DMS53 treated with DMSO at 0.1 percent for 48 hours (cell line): ENCODE data around the gene C12orf43.

ENCODE experiments used
- DNase-seq: peaks from one replicate; lab custom pipeline; 2025; ENCODE audit not compliant: unreplicated experiment; lab: John Stamatoyannopoulos, UW

The C12orf43 gene

DNA sequence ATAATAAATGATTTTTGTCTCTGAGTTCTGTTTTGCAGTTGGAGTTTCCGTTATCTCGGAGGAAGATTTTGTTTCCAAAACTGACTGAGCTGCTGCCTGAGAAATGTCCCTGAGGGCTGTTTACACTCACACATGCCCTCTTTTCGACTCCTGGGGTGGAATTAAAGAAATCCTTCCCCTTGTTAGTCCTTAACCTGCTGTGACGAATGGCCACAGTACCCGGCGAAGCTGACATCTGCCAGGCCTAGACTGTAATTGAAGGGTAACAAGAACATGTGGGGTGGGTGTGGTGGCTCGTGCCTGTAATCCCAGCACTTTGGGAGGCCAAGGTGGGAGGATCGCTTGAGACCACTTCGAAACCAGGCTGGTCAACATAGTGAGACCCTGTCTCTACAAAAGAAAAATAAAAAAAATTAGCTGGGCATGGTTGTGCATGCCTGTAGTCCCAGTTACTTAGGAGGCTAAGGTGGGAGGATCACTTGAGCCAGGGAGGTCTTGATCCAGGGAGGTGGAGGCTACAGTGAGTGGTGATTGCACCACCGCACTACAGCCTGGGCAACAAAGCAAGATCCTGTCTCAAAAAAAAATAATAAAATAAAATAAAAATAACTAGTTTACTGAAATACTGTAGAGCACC, 14.4 kb upstream of the C12orf43 start:
- no peak for DNase-seq

DNA sequence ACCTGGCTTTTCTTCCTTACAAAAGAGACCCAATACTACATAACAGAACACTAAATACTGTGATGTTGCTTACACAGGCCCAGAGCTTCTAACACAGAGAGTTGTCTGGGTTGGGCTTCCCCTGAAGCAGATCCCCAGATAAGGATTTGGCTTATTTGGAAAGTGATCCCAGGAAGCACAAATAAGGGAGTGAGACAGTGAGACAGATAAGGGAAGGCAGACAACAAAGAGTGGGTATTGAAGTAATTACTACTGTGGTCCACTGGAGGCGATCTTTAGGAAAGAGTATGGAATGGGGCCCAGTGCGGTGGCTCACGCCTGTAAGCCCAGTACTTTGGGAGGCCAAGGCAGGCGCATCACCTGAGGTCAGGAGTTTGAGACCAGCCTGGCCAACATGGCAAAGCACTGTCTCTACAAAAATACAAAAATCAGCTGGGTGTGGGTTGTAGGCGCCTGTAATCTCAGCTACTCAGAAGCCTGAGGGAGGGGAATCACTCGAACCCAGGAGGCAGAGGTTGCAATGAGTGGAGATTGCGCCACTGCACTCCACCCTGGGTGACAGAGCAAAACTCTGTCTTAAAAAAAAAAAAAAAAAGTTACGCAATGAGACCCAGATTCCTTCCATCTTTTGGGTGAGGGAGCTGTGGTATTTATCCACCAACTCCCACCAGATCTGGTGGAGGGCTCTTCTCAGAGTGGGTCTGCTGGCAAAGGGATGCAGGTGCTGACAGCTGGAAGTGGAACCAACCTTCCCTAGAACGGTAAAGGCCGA, 10.2 kb upstream of the C12orf43 start:
- no peak for DNase-seq

GRCh38 chr12:121025442-121026226, 9.3 kb upstream of the C12orf43 start:
- no peak for DNase-seq

DNA sequence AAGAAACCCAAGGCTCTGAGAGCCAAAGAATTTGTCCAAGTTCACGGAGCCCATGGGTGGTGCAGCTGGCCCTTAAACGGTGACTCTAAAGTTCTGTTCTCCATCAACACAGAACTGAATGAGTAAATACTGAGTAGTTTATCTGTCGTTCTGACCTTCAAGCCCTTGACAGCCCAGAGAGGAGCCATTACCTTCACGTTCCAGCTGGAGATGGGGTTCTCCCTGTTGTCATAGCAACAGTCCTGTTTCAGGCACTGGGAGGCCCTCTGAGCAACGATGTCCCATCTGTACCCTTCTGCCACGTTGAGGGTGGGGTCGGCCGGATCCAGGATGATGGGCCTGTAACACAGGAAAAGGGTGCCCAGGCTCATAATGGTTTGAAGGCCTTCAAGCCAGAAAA, 7.5 kb upstream of the C12orf43 start:
- DNase-seq = no peak

GRCh38 chr12:121022713-121023112, 6.4 kb upstream of the C12orf43 start:
- no peak for DNase-seq

DNA sequence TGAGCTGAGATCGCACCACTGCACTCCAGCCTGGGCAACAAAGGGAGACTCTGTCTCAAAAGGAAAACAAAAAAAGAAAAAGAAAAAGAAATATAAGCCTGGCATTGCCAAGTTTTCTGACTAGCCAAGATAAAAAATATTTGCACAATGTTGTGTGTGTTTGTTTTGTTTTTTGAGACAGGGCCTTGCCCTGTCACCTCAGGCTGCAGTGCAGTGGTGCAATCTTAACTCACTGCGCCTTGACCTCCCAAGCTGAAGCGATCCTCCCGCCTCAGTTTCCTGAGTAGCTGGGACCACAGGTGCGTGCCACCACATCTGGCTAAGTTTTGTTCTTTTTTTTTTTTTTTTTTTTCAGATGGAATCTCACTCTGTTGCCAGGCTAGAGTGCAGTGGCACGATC, 5.5 kb upstream of the C12orf43 start:
- no peak for DNase-seq

DNA sequence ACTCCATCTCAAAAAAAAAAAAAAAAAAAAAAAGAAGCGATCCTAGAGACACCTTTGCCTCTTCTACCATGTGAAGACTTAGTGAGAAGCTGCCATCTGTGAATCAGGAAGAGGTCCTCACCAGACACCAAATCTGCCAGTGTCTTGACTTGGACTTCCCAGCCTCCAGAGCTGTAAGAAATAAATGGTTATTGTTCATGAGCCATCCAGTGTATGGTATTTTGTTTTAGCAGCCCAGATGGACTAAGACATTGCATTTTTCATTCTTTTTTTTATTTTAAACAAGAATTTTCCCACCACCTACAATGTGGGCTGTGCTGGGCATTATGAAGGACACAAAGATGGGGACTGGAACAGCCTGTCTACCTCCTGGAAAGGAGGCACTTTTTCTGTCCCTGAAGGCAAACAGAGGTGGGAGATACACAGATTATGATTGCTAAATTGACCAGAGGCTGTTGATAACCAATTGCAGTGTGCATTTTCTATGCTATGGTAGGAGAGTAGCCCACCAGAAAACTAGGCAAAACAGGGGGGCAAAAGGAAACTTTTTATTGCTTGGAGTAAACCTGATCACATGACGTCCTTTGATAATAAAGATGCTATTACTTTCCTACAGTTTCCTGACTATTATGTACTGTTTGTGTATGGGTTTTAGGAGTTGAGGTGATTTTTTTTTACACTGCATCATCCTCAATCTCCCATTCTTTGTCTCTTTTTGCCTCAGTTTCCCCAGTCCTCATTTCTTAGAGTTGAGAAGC, 2.8 kb upstream of the C12orf43 start:
- no peak for DNase-seq

GRCh38 chr12:121017966-121018491, 1.7 kb upstream of the C12orf43 start:
- no peak for DNase-seq

GRCh38 chr12:121013715-121014114, 2.6 kb downstream of the C12orf43 start:
- DNase-seq = no peak

DNA sequence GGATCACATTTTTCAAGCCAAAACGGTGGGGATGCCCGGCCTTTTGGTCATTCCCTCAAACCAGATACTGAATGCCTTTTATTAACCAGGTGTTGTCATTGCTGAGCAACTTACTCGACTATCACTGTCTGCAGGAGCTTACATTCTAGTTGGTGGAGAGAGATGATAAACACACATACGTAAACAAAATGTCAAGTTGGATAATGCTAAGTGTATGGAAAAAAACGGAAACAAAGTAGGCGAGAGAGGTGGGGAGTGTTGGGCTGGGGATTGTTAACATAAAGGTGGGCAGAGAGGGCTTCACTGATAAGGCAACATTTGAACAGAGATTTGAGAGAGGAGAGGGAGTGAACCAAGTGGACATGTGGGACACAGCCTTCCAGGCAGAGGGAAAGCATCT, 4.5 kb downstream of the C12orf43 start:
- no peak for DNase-seq

DNA sequence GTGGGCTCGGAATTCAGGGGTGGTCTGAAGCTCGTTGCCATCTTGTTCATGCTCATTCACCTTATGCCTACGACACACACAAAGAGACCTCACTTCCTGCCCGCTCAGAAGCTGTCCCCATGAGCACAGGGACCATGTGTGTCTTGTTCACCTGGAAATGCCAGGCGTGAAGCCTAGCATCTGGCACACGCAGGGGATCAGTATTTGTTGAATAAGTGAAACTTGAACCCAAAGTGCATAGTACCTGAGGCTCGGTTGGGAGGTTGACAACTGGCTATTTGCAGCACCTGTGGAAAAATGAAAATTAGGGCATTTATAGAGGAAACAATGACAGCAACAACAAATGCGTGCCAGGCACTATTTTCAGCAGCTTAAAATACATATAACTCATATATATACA, 5.4 kb downstream of the C12orf43 start:
- DNase-seq = no peak

DNA sequence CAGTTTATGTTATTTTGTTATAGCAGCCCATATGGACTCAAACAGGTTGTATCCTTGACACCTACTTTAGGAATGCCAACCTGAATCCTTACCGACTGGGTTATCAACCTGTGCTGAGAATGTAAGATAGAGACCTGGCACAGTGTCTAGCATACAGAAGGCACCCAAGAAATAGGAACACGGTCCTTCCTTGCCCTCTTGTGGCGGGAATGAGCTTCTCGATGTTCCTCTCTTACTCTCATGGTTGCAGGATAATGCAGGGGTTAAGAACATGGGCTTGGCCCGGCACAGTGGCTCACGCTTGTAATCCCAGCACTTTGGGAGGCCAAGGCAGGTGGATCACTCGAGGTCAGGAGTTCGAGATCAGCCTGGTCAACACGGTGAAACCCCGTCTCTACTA, 6.5 kb downstream of the C12orf43 start:
- peak; percentile 44 for DNase-seq

DNA sequence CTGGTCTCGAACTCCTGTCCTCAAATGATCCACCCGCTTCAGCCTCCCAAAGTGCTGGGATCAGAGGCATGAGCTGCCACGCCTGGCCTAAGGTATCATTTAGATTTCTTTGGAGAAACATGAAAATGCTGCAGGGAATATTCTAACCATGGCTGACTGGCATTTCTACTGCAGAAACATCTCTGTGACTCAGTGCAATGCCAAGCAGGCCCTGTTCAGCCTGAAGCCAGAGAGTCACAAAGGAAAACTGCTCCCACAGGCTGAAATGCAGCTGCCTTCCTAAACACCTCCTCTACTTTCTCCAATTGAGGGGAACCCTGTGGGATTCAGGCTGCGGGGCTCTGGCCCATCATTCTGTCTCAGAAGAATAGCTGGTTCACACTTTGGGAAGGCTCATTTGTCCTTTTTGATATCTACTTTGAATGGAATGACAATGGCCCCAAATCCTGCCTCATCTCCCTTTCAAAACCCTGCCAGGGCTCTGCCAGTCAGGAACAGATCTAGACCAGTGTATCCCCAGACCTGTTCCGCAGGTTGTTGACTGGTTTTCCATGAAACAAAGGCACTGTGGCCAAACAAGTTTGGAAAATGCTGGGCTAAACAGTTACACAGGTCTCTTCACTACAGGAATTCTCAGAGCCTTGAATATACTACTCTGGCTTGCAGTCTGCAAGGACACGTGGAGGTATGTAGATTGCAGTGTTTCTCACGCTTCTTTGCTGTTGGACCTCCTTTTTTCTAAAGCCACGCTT, 7.8 kb downstream of the C12orf43 start:
- DNase-seq = no peak

GRCh38 chr12:121005346-121005815, 10.9 kb downstream of the C12orf43 start:
- peak; percentile 59 for DNase-seq

DNA sequence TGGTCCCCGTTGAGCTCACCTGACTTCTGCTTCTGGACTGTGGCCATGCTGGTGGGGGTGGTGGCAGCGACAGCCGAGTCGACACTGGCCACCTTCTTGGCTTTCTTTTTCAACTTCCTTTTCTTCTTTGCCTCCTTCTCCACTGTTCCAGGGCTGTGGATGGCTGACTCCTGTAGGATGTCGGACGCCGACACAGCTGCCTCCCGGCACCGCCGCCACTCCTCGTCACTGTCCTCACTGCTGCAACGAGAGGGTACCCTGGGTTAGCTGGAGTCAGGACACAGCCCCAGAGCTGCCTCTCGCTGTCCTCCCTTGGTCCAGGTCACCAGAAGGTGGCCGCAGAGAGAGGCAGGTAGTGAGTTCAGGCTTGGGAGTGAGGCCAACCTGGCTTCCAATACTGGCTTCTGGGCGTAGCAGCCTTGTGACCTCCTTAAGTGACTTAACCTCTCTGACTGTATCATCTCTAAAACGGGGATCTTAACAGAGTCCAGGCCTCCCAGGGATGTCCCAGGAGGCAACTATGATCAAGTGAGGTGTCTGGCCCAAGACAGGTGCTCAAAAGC, 12.0 kb downstream of the C12orf43 start:
- no peak for DNase-seq

DNA sequence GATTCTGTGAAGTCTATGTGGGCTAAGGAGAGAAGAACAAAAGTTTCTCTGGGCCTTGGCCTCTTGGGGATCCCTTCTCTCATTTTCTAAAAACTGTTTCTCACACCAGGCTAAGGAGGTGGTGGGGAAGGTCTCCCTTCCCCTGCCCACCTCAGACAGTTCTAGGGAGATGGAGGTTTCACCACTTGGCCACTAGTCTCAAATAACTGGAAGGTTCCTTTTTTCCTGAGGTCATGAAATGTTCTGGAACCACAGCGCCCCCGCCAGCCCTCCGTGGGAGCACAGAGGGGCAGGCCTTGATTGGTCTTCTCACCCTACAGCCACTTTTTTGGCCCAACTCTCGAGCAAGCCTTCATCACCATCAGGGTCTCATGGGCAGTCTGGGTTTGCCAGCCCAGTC, 12.6 kb downstream of the C12orf43 start:
- DNase-seq = no peak

DNA sequence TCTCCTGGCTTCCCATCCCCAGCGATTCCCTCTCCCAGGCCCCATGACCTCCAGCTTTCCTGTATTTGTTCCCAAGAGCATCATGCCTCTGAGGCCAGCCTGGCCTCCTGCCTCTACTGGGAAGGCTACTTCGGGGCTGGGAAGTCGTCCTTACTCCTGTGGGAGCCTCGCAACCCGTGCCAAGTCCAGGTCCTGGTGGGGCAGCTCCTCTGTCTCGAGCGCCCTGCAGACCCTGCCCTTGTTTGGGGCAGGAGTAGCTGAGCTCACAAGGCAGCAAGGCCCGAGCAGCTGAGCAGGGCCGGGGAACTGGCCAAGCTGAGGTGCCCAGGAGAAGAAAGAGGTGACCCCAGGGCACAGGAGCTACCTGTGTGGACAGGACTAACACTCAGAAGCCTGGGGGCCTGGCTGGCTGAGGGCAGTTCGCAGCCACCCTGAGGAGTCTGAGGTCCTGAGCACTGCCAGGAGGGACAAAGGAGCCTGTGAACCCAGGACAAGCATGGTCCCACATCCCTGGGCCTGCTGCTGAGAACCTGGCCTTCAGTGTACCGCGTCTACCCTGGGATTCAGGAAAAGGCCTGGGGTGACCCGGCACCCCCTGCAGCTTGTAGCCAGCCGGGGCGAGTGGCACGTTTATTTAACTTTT, 14.3 kb downstream of the C12orf43 start:
- no peak for DNase-seq

DNA sequence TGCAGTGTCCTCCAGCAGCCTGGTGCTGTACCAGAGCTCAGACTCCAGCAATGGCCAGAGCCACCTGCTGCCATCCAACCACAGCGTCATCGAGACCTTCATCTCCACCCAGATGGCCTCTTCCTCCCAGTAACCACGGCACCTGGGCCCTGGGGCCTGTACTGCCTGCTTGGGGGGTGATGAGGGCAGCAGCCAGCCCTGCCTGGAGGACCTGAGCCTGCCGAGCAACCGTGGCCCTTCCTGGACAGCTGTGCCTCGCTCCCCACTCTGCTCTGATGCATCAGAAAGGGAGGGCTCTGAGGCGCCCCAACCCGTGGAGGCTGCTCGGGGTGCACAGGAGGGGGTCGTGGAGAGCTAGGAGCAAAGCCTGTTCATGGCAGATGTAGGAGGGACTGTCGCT, 15.2 kb downstream of the C12orf43 start:
- no peak for DNase-seq

DNA sequence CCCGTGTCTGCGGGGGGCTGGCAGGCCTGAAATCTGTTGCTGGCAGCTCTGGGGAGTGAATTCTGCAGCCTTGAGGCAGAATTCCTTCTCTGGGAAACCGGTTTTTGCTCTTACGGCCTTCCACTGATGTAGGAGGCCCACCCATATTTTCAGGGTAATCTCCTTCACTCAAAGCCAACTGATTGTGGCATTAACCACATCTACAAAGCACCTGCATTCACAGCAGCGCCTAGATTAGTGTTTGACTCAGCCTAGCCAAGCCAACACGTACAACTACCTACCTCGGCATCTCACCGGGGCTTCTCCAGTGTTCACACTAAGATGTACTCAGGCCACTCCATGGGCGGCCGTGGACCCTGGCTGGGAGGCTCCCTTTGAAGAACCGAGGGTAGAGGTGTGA, 15.8 kb downstream of the C12orf43 start:
- no peak for DNase-seq
